ENCODE results near the gene BCAS4.

DNA sequence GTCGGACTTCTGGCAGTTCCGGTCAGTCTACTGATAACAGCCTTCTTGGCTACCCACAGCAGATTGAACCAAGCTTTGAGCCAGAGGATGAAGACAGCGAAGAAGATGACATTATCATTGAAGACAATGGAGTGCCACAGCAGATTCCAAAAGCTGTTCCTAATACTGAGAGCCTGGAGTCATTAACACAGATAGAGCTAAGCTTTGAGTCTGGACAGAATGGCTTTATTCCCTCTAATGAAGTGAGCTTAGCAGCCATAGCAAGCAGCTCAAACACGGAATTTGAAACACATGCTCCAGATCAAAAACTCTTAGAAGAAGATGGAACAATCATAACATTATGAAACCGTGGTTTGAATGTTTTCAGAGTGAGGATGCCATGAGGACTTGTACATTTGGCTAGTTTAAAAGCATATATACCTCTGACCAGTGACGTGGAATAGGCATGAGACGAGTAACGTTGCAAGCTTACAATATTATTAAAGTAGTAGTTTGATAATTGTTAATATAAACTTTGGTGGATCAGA lies 44.7 kb upstream of the BCAS4 start:
- TF ChIP-seq, protein P1, sequence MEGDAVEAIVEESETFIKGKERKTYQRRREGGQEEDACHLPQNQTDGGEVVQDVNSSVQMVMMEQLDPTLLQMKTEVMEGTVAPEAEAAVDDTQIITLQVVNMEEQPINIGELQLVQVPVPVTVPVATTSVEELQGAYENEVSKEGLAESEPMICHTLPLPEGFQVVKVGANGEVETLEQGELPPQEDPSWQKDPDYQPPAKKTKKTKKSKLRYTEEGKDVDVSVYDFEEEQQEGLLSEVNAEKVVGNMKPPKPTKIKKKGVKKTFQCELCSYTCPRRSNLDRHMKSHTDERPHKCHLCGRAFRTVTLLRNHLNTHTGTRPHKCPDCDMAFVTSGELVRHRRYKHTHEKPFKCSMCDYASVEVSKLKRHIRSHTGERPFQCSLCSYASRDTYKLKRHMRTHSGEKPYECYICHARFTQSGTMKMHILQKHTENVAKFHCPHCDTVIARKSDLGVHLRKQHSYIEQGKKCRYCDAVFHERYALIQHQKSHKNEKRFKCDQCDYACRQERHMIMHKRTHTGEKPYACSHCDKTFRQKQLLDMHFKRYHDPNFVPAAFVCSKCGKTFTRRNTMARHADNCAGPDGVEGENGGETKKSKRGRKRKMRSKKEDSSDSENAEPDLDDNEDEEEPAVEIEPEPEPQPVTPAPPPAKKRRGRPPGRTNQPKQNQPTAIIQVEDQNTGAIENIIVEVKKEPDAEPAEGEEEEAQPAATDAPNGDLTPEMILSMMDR (IDR thresholded peaks at IDR 0.05; ENCODE audit: insufficient read depth, low read depth, low read length), result no peak
- TF ChIP-seq EZH2 (IDR thresholded peaks at IDR 0.05; ENCODE audit: insufficient read depth, low read length), result no peak
